GM12801 (cell line): ENCODE data around the gene PDE1C.

ENCODE experiments used
- TF ChIP-seq, protein P1 (sequence below): IDR thresholded peaks from one replicate; pipeline ENCODE4 v1.5.1; 2011; ENCODE audit warnings: control low read depth; ENCODE audit not compliant: insufficient read length; ENCODE audit errors: extremely low read depth

Gene PDE1C

DNA sequence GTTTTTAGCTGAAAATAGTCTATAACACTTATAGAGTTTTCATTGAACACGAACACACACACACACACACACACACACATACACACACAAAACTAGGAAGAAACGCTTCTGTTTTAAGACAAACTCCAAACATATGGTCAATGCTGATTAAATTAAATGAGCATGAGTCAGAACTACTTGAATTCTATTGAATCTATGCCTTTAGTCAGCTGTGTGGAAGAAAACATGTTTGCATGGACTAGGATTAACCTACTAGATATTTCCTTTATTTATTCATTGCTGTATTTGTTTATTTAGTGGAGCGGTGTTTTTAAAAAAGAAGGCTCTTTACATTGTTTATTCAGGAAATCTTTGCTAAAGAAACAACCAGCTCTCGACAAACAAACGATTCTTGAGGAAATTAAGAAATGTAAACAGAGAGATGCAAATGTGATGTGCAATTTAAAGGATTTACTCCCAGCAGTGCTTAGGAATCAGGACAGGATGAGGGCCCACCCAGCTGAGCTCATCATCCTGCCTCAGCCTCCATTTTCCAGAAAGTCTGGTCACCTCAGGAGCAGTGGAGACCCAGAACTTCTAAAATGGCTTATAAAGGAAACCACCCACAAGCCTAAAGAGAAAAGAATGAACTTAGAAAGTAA lies 83.2 kb downstream of the PDE1C start:
- TF ChIP-seq, protein P1, sequence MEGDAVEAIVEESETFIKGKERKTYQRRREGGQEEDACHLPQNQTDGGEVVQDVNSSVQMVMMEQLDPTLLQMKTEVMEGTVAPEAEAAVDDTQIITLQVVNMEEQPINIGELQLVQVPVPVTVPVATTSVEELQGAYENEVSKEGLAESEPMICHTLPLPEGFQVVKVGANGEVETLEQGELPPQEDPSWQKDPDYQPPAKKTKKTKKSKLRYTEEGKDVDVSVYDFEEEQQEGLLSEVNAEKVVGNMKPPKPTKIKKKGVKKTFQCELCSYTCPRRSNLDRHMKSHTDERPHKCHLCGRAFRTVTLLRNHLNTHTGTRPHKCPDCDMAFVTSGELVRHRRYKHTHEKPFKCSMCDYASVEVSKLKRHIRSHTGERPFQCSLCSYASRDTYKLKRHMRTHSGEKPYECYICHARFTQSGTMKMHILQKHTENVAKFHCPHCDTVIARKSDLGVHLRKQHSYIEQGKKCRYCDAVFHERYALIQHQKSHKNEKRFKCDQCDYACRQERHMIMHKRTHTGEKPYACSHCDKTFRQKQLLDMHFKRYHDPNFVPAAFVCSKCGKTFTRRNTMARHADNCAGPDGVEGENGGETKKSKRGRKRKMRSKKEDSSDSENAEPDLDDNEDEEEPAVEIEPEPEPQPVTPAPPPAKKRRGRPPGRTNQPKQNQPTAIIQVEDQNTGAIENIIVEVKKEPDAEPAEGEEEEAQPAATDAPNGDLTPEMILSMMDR: no peak

DNA sequence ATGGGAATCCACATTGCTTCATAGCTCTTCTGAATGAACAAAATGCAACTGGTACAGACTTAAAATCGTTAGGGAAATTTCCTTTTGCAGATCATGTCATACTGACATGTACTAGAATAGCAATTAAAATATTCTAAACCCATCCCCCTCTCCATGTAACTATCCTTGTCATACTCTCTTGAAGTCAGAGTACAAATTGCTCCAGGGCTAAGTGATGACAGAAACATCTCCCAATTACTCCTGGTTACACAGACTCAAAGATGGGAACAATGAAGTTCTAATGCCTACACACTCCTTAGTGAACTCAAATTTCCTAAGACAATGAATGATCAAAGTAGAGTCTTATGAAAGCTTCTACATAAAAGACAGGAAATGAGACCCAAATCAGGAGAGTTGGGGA lies 87.2 kb downstream of the PDE1C start:
- TF ChIP-seq, protein P1: no peak

DNA sequence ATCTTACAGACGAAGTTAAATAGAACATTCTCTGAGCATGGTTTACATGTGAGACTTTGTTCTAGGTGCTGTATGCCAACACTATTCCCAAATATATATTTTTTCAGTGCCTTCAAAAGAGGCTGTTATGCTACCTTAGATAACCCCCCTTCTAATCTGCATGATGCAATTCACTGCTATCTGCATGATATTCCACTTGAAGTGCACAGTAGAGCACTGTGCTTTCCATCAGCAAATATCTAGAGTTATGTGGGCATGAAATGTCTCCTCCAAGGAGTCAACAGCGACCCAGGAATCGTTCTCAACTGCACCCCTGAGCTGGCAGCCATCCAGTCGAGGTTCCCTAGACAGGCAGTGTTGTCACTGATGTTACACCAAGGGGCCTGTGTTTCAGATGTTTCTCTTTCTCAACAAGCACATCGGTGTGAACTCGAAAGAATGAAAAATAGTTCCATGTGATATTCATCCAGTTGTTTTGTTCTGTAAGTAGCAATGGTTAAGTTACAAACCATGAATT lies 88.3 kb downstream of the PDE1C start:
- TF ChIP-seq, protein P1: no peak

- TF ChIP-seq, protein P1: no peak
These were observed 90.4 kb downstream of the PDE1C start for GRCh38 chr7:31979690-31980330.

DNA sequence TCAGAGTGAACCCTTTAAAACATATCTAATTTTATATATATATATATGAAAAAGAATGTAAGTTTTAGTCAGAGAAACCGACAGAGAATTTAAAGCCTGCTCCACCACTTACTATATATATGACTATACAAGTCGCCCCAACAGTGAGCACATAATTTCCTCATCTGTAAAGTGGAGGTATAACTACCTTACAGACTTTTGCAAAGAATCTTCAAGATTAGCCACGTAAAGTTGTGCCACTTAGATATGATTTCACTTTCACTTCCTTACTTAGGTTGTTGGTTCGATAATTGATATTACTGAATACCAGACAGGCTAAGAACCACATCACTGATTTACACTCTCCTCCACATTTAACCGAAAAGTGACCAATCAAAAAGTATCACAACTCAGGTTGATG lies 94.7 kb downstream of the PDE1C start:
- TF ChIP-seq, protein P1: no peak

DNA sequence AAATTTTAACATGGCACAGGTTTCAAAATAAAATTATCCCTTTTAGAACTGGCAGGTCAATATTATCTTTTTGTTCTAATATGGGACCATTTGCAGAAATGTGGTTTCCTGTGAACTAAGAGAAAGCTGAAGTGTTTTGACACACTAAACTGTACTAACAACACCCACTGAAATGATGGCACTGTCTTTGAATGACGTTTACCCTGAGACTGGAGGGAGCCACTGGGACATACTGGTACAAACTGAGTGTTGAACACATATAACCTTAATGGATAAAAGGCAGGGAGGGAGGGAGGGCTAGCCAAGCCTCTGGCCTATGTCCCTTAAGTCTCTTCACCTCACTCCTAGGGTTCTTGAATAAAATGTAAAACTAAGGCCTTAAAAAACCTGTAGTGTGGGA lies 95.9 kb downstream of the PDE1C start:
- TF ChIP-seq, protein P1: no peak

DNA sequence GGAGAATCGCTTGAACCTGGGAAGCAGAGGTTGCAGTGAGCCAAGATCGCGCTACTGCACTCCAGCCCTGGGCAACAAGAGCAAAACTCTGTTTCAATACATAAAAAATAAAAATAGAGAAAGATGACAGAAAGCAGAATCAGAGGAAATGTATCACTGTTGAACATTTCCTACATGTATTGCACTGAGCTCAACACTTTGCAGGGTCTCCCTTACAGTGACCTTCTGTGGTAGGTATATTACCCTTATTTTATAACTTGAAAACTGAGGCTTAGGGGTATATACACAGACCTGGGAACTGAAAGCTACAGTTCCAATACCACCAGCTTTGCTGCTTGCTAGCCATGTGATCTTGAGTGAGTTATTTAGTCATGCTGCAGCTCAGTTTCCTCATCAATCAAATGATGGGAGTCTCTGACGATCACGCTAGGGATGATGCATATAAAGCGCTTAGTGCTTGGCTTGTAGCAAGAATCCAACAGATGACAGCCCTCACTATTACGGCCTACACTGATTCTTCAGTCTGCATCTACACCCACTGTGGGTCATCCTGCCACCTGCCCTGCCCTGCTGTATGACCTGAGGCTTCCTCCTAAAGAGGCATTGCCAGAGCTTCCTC lies 99.0 kb downstream of the PDE1C start:
- TF ChIP-seq, protein P1: no peak
